Measurements from ENCODE around the gene ECHS1.

ECHS1 gene

DNA sequence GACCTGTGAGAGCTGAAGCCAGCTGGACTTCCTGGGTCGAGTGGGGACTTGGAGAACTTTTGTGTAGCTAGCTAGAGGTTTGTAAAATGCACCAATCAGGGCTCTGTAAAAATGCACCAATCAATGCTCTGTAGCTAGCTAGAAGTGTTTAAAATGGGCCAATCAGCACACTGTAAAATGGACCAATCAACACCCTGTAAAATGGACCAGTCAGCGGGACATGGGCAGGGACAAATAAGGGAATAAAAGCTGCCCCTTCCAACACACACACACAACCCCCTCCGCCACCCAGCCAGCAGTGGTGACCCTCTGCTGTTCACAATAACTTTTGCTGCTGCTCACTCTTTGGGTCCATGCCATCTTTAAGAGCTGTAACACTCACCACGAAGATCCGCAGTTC, 57.3 kb downstream of the ECHS1 start:
- Histone ChIP-seq H2AFZ (ENCODE audit: low read length) (no peak overlapping the region), H4K20me1 (ENCODE audit: insufficient read depth, low read length) (no peaks in the 10 kb centered on the region), H3K9ac (ENCODE audit: low read length) (no peak overlapping the region), H3K4me1 (ENCODE audit: insufficient read depth, low read length, severe bottlenecking) (peaks cover 20% of the 10 kb centered on the region), H3K4me3 (ENCODE audit: low read depth, low read length, poor library complexity, severe bottlenecking) (no peak overlapping the region), H3K9me2 (ENCODE audit: low read depth, low read length) (no peaks in the 10 kb centered on the region), H3K4me2 (ENCODE audit: low read length) (no peak overlapping the region), H3K9me3 (ENCODE audit: low read length) (no peaks in the 10 kb centered on the region), H3F3A (ENCODE audit: insufficient read depth, low read length) (no peaks in the 10 kb centered on the region), H3K27ac (ENCODE audit: low read depth, low read length, poor library complexity, severe bottlenecking) (no peak overlapping the region), H3K27me3 (ENCODE audit: insufficient read depth, low read length) (no peaks in the 10 kb centered on the region), H3K79me2 (ENCODE audit: insufficient read depth, low read length) (no peaks in the 10 kb centered on the region), H3K36me3 (ENCODE audit: insufficient read depth, low read length) (peaks cover 20% of the 10 kb centered on the region)
- TF ChIP-seq CTCF (IDR thresholded peaks at IDR 0.05; ENCODE audit: low read length) (no peak), EZH2 (IDR thresholded peaks at IDR 0.05; ENCODE audit: borderline replicate concordance, low read length) (no peak)

- Histone ChIP-seq H3K27ac (ENCODE audit: low read depth, low read length, poor library complexity, severe bottlenecking) (peak overlapping the region; percentile 46), H3K9me3 (ENCODE audit: low read length) (no peaks in the 10 kb centered on the region), H3K36me3 (ENCODE audit: insufficient read depth, low read length) (peaks cover 30% of the 10 kb centered on the region), H3F3A (ENCODE audit: insufficient read depth, low read length) (no peaks in the 10 kb centered on the region), H2AFZ (ENCODE audit: low read length) (no peak overlapping the region), H3K9me2 (ENCODE audit: low read depth, low read length) (no peaks in the 10 kb centered on the region), H3K79me2 (ENCODE audit: insufficient read depth, low read length) (no peaks in the 10 kb centered on the region), H3K4me3 (ENCODE audit: low read depth, low read length, poor library complexity, severe bottlenecking) (no peak overlapping the region), H3K4me2 (ENCODE audit: low read length) (no peak overlapping the region), H3K9ac (ENCODE audit: low read length) (no peak overlapping the region), H4K20me1 (ENCODE audit: insufficient read depth, low read length) (no peaks in the 10 kb centered on the region), H3K4me1 (ENCODE audit: insufficient read depth, low read length, severe bottlenecking) (peaks cover 20% of the 10 kb centered on the region), H3K27me3 (ENCODE audit: insufficient read depth, low read length) (no peaks in the 10 kb centered on the region)
- TF ChIP-seq EZH2 (IDR thresholded peaks at IDR 0.05; ENCODE audit: borderline replicate concordance, low read length) (no peak), CTCF (IDR thresholded peaks at IDR 0.05; ENCODE audit: low read length) (no peak)
These were observed 58.2 kb downstream of the ECHS1 start for GRCh38 chr10:133314911-133315310.

DNA sequence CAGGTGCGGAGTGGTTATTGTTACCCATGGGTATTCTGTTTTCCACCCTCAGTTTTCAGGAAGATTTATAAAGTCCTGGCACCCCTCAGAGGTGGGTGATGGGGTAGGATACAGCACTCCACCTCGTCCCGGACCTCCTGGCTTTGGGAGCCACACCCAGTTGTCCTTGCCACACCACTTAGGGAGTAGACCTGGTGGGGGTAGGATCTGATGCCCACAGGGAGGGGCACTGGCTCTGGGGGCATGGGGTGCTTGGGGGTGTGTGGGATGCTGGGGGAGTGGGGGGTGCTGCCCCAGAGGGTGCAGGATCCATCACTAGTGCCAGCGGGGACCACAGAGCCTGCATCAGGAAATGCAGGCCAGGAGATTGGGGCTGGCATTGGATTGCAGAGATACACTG, 60.0 kb downstream of the ECHS1 start:
- no peaks in the 10 kb centered on the region for H4K20me1 ChIP-seq (ENCODE audit: insufficient read depth, low read length)
- H3K79me2 ChIP-seq (ENCODE audit: insufficient read depth, low read length), result no peaks in the 10 kb centered on the region
- no peaks in the 10 kb centered on the region for H3K27me3 ChIP-seq (ENCODE audit: insufficient read depth, low read length)
- TF ChIP-seq EZH2 (IDR thresholded peaks at IDR 0.05; ENCODE audit: borderline replicate concordance, low read length) (no peak), CTCF (IDR thresholded peaks at IDR 0.05; ENCODE audit: low read length) (no peak)
- no peak overlapping the region for H3K9ac ChIP-seq (ENCODE audit: low read length)
- H3K4me1 ChIP-seq (ENCODE audit: insufficient read depth, low read length, severe bottlenecking), result peaks cover 14% of the 10 kb centered on the region
- no peaks in the 10 kb centered on the region for H3F3A ChIP-seq (ENCODE audit: insufficient read depth, low read length)
- no peak overlapping the region for H2AFZ ChIP-seq (ENCODE audit: low read length)
- H3K36me3 ChIP-seq (ENCODE audit: insufficient read depth, low read length), result peaks cover 36% of the 10 kb centered on the region
- no peak overlapping the region for H3K4me3 ChIP-seq (ENCODE audit: low read depth, low read length, poor library complexity, severe bottlenecking)
- no peak overlapping the region for H3K27ac ChIP-seq (ENCODE audit: low read depth, low read length, poor library complexity, severe bottlenecking)
- no peaks in the 10 kb centered on the region for H3K9me3 ChIP-seq (ENCODE audit: low read length)
- H3K4me2 ChIP-seq (ENCODE audit: low read length), result no peak overlapping the region
- H3K9me2 ChIP-seq (ENCODE audit: low read depth, low read length), result no peaks in the 10 kb centered on the region
